Measurements from ENCODE around the gene SENP6. TPM values are rescaled to one million over a fixed set of nuclear protein-coding genes. Genes with fewer than 3 reads are reported as not detected.

Gene SENP6
- total and polyA plus RNA-seq, 2 donors from 2014 or later = 28.8 to 99.3 TPM

DNA sequence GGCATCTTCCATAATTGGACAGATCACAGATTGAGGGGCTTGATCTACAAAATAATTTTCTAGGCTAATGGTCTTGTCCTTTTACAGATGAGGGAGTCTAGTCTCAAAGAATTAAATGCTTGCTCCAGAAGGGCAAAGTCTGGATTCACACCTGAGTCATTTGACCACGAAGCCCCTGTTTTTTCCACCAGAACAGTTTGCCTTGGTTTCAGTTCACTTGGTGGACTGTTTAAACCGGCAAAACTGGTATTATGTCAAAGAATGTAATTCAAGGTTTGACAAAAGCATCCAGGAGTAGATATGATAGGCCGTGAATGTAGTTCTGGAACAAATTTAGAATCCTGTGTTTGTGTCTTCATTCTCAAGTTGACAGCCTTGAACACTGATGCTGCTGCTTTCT lies 150.7 kb downstream of the SENP6 start:
- Histone ChIP-seq H3K27me3 (ENCODE audit: control insufficient read depth, insufficient read depth, low read length) (no peaks in the 10 kb centered on the region), H3K36me3 (ENCODE audit: control insufficient read depth in 2 of 3, insufficient read depth in 3 of 3, low read length in 3 of 3) (no peaks in the 10 kb centered on the region), H3K4me3 (ENCODE audit: low read length in 3 of 3) (peak overlapping the region; percentile 5 to 51 (median 45)), H3K4me1 (ENCODE audit: control insufficient read depth in 2 of 3, insufficient read depth in 2 of 3, low read depth in 1 of 3, low read length in 3 of 3) (peaks cover 3 to 13% (median 3%) of the 10 kb centered on the region in 3 donors), H3K9me3 (ENCODE audit: control insufficient read depth in 2 of 3, insufficient read depth in 1 of 3, low read length in 3 of 3) (no peaks in the 10 kb centered on the region), H3K27ac (ENCODE audit: low read depth in 2 of 2, low read length in 2 of 2) (peak overlapping the region; percentile 38 to 78), H3K9ac (ENCODE audit: low read length in 3 of 3) (peak overlapping the region in 1 of 3 donors; percentile 28)
- intact Hi-C loops (cut with DNase I) = no loop called here
- TF ChIP-seq, protein P1, sequence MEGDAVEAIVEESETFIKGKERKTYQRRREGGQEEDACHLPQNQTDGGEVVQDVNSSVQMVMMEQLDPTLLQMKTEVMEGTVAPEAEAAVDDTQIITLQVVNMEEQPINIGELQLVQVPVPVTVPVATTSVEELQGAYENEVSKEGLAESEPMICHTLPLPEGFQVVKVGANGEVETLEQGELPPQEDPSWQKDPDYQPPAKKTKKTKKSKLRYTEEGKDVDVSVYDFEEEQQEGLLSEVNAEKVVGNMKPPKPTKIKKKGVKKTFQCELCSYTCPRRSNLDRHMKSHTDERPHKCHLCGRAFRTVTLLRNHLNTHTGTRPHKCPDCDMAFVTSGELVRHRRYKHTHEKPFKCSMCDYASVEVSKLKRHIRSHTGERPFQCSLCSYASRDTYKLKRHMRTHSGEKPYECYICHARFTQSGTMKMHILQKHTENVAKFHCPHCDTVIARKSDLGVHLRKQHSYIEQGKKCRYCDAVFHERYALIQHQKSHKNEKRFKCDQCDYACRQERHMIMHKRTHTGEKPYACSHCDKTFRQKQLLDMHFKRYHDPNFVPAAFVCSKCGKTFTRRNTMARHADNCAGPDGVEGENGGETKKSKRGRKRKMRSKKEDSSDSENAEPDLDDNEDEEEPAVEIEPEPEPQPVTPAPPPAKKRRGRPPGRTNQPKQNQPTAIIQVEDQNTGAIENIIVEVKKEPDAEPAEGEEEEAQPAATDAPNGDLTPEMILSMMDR (IDR thresholded peaks at IDR 0.05; ENCODE audit: borderline replicate concordance, extremely low read depth, insufficient read depth) = no peak
- DNase-seq (peak in 2 of 5 donors; percentile 41 to 58), FAIRE-seq (no peak)

DNA sequence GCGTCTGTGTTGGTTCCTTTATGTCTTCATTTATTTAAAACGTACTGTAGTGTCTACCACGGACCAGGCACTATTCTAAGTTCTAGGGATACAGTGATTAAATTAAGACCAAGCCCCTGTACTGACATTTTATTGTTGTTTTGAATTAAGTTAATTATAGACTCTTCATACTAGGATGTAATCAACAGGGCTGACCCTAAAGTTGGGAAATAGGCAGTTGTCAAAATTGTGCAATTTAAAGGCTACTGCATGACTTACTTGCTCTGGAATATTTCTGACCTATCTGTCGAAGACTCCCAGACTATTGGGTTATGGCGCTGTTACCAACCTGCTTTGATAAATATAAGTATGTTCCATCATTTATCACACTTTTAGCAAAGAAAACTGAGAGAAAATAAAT lies 154.0 kb downstream of the SENP6 start:
- no peak overlapping the region for H3K27ac ChIP-seq (ENCODE audit: low read depth in 2 of 2, low read length in 2 of 2)
- H3K4me3 ChIP-seq (ENCODE audit: low read length in 3 of 3) = no peak overlapping the region
- H3K36me3 ChIP-seq (ENCODE audit: control insufficient read depth in 2 of 3, insufficient read depth in 3 of 3, low read length in 3 of 3) = no peaks in the 10 kb centered on the region
- no peaks in the 10 kb centered on the region for H3K9me3 ChIP-seq (ENCODE audit: control insufficient read depth in 2 of 3, insufficient read depth in 1 of 3, low read length in 3 of 3)
- TF ChIP-seq, protein P1 (IDR thresholded peaks at IDR 0.05; ENCODE audit: borderline replicate concordance, extremely low read depth, insufficient read depth) = no peak
- no peaks in the 10 kb centered on the region for H3K27me3 ChIP-seq (ENCODE audit: control insufficient read depth, insufficient read depth, low read length)
- intact Hi-C loops (cut with DNase I) = no loop called here
- H3K9ac ChIP-seq (ENCODE audit: low read length in 3 of 3) = no peak overlapping the region
- no peak for FAIRE-seq
- H3K4me1 ChIP-seq (ENCODE audit: control insufficient read depth in 2 of 3, insufficient read depth in 2 of 3, low read depth in 1 of 3, low read length in 3 of 3) = peaks cover 0 to 29% (median 4%) of the 10 kb centered on the region in 3 donors
- no peak for DNase-seq

DNA sequence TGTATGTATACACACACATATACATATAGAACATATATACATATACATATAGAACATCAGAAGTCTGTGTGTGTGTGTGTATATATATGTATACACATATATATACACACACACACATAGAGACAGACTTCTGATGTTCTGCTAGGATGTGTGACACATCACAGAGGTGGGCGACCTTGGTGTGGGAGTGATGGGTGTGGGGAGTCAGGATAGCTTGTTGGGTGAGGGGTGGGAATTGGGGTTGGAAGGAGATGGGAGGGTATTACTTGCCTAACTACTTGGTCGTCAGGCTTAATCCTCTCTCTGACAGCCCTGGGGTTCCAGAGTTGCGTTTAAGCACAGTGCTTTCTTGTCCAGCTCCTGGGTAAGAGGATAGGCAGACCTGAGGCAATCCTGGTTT lies 155.6 kb downstream of the SENP6 start:
- H3K4me1 ChIP-seq (ENCODE audit: control insufficient read depth in 2 of 3, insufficient read depth in 2 of 3, low read depth in 1 of 3, low read length in 3 of 3) = peaks cover 0 to 31% (median 4%) of the 10 kb centered on the region in 3 donors
- H3K4me3 ChIP-seq (ENCODE audit: low read length in 3 of 3) = no peak overlapping the region
- no peak overlapping the region for H3K27ac ChIP-seq (ENCODE audit: low read depth in 2 of 2, low read length in 2 of 2)
- no peaks in the 10 kb centered on the region for H3K36me3 ChIP-seq (ENCODE audit: control insufficient read depth in 2 of 3, insufficient read depth in 3 of 3, low read length in 3 of 3)
- intact Hi-C loops (cut with DNase I) = no loop called here
- H3K9me3 ChIP-seq (ENCODE audit: control insufficient read depth in 2 of 3, insufficient read depth in 1 of 3, low read length in 3 of 3) = no peaks in the 10 kb centered on the region
- no peaks in the 10 kb centered on the region for H3K27me3 ChIP-seq (ENCODE audit: control insufficient read depth, insufficient read depth, low read length)
- DNase-seq = no peak
- TF ChIP-seq, protein P1 (IDR thresholded peaks at IDR 0.05; ENCODE audit: borderline replicate concordance, extremely low read depth, insufficient read depth) = no peak
- FAIRE-seq = no peak
- no peak overlapping the region for H3K9ac ChIP-seq (ENCODE audit: low read length in 3 of 3)

DNA sequence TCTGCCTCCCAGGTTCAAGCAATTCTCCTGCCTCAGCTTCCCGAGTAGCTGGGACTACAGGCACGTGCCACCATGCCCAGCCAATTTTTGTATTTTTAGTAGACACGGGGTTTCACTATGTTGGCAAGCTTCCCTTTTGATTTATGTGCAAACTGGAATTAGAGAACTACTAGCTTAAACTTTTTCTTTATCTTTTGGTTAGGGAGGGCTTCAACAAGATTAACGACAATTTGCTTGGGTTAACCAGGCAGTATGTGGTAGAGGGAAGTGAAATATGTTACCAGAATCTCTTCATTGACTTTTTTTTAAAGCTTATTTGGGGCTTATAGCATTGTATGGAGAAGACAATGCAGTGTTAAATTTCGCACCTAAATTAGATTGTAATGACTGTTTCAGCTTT lies 156.4 kb downstream of the SENP6 start:
- H3K27ac ChIP-seq (ENCODE audit: low read depth in 2 of 2, low read length in 2 of 2) = no peak overlapping the region
- DNase-seq (no peak), FAIRE-seq (no peak)
- H3K4me1 ChIP-seq (ENCODE audit: control insufficient read depth in 2 of 3, insufficient read depth in 2 of 3, low read depth in 1 of 3, low read length in 3 of 3) = peaks cover 0 to 24% (median 4%) of the 10 kb centered on the region in 3 donors
- intact Hi-C loops (cut with DNase I) = no loop called here
- no peaks in the 10 kb centered on the region for H3K36me3 ChIP-seq (ENCODE audit: control insufficient read depth in 2 of 3, insufficient read depth in 3 of 3, low read length in 3 of 3)
- no peak overlapping the region for H3K9ac ChIP-seq (ENCODE audit: low read length in 3 of 3)
- TF ChIP-seq, protein P1 (IDR thresholded peaks at IDR 0.05; ENCODE audit: borderline replicate concordance, extremely low read depth, insufficient read depth) = no peak
- no peak overlapping the region for H3K4me3 ChIP-seq (ENCODE audit: low read length in 3 of 3)
- H3K27me3 ChIP-seq (ENCODE audit: control insufficient read depth, insufficient read depth, low read length) = no peaks in the 10 kb centered on the region
- H3K9me3 ChIP-seq (ENCODE audit: control insufficient read depth in 2 of 3, insufficient read depth in 1 of 3, low read length in 3 of 3) = no peaks in the 10 kb centered on the region

Measured in kidney (tissue), 14 donors.